Retinal pigment epithelial cell (primary cell): ENCODE measurements around the gene CAMKMT.

Source experiments
- DNase-seq: peaks from one replicate; pipeline ENCODE4 v3.0.0-alpha.2; 2010; ENCODE audit warnings: low read depth
- H3K4me3 ChIP-seq: 2 replicates; pipeline ENCODE4 v1.5.1; 2011; ENCODE audit warnings: mild to moderate bottlenecking, low read length, control low read depth, moderate library complexity
- TF ChIP-seq, protein P1 (sequence below): conservative IDR thresholded peaks from 2 replicates; pipeline ENCODE4 v1.5.1; 2011; ENCODE audit warnings: low read depth, low read length, control low read depth, inconsistent platforms

CAMKMT gene

DNA sequence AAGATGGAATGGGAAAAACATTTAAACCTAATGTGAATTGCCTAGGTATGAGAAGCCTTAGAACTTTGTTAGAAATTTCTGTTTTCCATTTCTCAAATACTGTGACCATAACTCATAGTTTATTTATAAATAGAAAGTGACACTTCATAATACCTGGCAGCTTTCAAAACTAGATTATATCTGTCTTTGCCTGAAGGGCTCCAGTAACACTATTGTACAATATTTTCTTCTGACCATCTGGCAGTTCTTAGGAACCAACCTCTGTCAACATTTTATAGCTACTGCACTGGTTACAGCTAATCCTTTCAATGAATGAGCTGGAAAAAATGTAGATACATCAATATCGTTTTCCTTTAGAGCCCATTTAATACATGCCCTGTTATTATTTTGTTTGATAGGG is 237.4 kb downstream of the CAMKMT start:
- no peak for DNase-seq
- no peak overlapping the region for H3K4me3 ChIP-seq
- TF ChIP-seq, protein P1, sequence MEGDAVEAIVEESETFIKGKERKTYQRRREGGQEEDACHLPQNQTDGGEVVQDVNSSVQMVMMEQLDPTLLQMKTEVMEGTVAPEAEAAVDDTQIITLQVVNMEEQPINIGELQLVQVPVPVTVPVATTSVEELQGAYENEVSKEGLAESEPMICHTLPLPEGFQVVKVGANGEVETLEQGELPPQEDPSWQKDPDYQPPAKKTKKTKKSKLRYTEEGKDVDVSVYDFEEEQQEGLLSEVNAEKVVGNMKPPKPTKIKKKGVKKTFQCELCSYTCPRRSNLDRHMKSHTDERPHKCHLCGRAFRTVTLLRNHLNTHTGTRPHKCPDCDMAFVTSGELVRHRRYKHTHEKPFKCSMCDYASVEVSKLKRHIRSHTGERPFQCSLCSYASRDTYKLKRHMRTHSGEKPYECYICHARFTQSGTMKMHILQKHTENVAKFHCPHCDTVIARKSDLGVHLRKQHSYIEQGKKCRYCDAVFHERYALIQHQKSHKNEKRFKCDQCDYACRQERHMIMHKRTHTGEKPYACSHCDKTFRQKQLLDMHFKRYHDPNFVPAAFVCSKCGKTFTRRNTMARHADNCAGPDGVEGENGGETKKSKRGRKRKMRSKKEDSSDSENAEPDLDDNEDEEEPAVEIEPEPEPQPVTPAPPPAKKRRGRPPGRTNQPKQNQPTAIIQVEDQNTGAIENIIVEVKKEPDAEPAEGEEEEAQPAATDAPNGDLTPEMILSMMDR: no peak

DNA sequence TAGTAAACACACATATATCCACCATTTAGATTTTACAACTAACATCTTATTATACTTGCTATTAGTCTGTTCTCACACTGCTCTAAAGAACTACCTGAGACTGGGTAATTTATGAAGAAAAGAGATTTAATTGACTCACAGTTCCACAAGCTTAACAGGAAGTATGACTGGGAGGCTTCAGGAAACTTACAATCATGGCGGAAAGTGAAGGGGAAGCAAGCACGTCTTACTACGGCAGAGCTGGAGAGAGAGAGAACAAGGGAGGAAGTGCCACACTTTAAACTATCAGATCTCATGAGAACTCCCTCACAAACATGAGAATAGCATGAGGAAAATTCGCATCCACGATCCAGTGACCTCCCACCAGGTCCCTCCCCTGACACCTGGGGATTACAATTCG is 240.7 kb downstream of the CAMKMT start:
- H3K4me3 ChIP-seq: no peak overlapping the region
- TF ChIP-seq, protein P1: no peak
- DNase-seq: no peak

GRCh38 chr2:44605511-44605910 is 243.8 kb downstream of the CAMKMT start:
- TF ChIP-seq, protein P1: no peak
- DNase-seq: no peak
- H3K4me3 ChIP-seq: no peak overlapping the region

DNA sequence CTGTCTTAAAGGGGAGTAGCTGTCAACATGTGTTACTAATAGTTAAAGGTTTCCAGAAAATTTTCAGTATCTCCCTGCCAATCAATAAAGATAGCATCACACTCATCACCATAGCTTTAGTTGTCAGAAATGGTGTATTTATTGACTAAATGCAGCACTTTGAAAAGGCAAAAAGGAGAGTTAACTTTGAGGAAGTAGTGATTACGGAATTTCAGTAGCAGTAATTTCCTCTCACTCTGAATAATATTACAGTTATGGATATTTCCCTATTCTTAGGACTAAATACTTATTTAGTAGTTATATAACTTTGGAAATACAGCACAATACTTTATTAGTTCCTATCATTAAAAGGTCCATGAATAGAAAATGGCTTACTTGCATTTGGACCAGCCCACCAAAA is 250.5 kb downstream of the CAMKMT start:
- DNase-seq: no peak
- no peak overlapping the region for H3K4me3 ChIP-seq
- TF ChIP-seq, protein P1: no peak

DNA sequence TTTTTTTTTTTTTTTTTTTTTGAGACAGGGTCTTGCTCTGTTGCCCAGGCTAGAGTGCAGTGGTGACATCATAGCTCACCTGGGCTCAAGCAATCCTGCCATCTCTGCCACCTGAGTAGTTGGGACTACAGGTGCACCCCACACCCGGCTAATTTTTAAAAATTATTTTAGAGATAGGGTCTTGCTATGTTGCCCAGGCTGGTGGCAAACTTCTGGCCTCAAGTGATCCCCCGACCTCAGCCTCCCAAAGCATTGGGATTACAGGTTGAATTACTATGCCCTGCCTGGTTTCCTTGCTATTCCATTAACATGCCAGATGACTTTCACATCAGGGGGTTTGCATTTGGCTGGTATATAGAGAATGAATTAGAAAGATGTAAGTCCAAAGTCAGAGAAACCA is 253.2 kb downstream of the CAMKMT start:
- no peak overlapping the region for H3K4me3 ChIP-seq
- no peak for DNase-seq
- TF ChIP-seq, protein P1: no peak

- H3K4me3 ChIP-seq: no peak overlapping the region
- DNase-seq: no peak
- TF ChIP-seq, protein P1: no peak
These were observed 254.3 kb downstream of the CAMKMT start for GRCh38 chr2:44615950-44616518.

GRCh38 chr2:44616667-44617155 is 255.0 kb downstream of the CAMKMT start:
- H3K4me3 ChIP-seq: no peak overlapping the region
- TF ChIP-seq, protein P1: no peak
- no peak for DNase-seq
